HG02798 (cell line): ENCODE data around the gene NCAM2.

Source experiments
- ATAC-seq: cut with Tn5 transposase; IDR thresholded peaks from one replicate; pipeline ENCODE4 v1.9.1; 2021; ENCODE audit warnings: mild to moderate bottlenecking; ENCODE audit not compliant: unreplicated experiment, poor library complexity

The NCAM2 gene

GRCh38 chr21:21162786-21163185 is 164.6 kb downstream of the NCAM2 start:
- ATAC-seq, result no peak

- ATAC-seq, result peak; percentile 51
Measured at GRCh38 chr21:21163904-21164303, 165.7 kb downstream of the NCAM2 start.

DNA sequence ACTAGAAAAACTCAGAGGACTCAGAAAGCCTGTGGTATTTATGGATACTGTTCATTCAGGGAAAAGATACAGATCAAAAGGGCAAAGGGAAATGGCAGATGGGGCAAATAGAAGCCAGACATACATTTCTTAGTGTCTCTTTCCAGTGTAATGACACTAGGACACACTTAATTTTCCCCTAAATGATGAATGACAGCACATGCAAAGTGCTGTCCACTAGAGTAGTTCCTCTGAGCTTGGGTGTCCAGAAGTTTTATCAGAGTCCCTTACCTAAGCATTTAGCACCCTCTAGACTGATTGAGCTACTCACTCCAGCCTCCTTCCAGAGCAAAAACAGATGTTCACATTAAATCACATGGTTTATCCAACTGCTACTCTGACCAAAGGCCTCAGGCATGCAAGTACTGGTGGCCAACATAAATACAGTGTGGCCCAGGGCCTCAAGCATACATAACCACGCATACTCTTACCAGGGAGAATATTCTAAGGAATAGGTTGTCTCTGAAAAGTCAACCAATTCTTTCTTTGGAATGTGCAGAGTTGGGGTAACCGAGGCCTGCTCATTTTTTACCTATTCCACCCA is 166.9 kb downstream of the NCAM2 start:
- ATAC-seq, result no peak

- no peak for ATAC-seq
Measured at GRCh38 chr21:21174676-21175075, 176.5 kb downstream of the NCAM2 start.

DNA sequence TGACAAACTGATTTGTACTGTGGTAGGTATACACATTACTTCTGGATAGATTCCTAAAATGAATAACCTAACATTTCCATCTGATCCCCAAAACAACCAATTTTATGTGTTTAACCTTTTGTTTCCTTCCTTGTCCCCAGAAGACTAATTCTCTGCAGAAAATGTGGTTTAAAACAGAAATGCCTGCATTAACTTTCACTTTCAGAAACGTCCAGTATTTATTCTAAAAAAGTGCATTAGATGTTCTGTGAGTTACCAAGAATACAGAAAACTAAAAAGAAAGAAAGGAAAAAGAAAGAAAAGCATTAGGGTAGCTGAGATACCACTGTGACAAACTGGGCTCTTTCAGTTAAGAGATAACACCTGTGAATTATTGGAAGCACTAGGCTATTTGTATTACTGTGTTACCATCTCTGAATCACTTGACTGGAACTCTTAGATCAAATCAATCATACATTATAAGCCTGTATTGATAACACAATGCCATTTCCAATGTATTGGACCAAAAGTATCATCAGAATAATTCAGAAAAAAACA is 177.7 kb downstream of the NCAM2 start:
- no peak for ATAC-seq

- ATAC-seq, result no peak
Measured at GRCh38 chr21:21177353-21177986, 179.3 kb downstream of the NCAM2 start.

DNA sequence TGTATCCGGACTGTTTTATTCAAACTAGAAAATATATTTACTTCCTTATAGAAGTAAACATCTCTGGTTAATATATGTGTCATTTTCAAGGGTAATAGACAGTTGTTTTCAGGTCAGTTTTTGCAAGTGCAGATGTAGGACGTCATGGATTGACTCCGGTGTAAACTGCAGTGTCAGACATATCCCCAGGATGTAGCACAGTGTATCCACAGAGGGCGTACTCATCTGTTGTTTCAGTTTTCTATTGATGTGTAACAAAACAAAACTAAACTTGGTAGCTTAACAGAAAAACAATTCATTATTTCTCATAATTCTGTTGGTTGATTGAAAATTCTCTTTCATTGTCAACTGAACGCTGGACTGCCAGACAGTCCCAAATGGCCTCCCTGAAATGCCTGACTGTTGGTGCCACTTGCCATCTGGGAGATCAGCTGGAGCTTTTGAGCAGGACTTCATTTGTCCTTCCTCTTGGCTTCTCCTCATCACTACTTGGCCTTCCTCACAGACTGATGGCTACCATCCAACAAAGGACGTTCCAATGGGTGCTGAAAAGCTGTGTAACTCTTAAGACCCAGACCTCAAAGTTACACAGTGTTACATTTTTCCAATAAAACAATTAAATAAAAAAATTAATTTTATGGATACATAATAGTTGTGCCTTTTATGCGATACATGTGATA is 181.6 kb downstream of the NCAM2 start:
- ATAC-seq, result no peak

GRCh38 chr21:21182401-21183010 is 184.3 kb downstream of the NCAM2 start:
- ATAC-seq, result no peak

DNA sequence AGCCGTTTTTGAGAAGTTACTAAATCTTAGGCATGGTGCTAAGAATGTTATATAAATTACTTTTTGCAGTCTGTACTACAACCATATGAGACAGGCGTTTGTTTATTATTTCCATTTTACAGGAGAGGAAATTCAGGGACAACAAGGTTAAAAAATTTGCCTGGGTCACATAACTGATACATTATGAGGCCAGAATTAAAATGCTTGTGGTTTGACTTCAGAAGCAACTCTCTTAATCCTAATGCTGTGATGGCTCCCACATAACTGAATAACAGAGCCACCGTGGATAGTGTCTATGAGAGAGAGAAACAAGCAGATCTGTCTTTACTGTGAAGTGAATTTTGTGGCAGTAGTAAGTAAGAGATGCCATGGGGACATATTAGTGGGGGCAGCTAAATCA is 184.9 kb downstream of the NCAM2 start:
- no peak for ATAC-seq

GRCh38 chr21:21184771-21185528 is 186.7 kb downstream of the NCAM2 start:
- ATAC-seq, result no peak

- ATAC-seq, result no peak
Measured at GRCh38 chr21:21187579-21187978, 189.4 kb downstream of the NCAM2 start.

GRCh38 chr21:21188513-21189195 is 190.4 kb downstream of the NCAM2 start:
- ATAC-seq, result no peak

GRCh38 chr21:21195417-21195943 is 197.3 kb downstream of the NCAM2 start:
- no peak for ATAC-seq

GRCh38 chr21:21196087-21196486 is 197.9 kb downstream of the NCAM2 start:
- ATAC-seq, result no peak

DNA sequence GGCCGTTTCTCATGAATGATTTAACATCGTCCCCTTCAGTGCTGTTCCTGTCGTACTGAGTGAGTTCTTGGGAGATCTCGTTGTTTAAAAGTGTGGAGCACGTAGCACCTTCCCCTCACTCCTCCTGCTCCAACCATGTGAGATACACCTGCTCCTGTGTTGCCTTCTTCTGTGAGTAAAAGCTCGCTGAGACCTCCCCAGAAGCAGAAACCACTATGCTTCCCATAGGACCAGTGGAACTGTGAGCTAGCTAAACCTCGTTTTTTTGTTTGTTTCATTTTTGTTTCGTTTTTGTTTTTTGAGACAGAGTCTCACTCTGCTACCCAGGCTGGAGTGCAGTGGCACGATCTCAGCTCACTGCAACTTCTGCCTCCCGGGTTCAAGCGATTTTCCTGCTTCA is 198.6 kb downstream of the NCAM2 start:
- no peak for ATAC-seq

DNA sequence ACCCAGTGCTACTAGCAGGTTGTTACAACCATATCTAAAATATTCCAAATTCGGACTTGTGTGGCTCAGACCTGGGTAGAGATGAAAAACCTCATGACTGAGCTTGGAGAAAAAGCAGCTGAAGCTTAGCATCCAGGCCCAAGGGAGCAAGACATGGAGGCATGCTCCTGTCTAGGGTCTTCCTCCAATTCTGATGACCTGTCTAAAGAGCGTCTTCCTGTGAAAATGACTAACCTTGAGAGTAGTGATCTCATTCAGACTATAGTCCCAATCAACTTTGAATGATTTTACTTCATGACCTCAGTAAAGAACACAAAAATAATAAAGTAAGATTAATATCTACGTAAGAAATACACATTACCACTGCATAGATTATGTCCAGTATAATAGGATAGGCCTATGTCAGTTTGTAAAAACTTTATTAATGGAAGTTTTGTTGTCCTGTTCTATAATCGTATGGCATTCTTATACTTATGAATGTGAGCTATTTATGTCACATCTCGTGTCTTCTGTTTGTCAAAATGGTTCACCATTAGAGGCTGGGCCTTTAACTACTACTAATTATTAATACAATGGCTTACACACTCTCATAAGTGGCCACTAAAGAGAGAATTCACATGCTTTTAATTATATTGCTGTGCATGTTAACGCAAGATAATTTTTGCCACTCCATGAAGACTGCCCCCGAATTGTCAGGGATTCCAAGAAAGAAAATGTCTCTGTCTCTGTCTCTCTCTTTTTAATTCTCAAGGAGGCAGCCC is 201.3 kb downstream of the NCAM2 start:
- no peak for ATAC-seq

DNA sequence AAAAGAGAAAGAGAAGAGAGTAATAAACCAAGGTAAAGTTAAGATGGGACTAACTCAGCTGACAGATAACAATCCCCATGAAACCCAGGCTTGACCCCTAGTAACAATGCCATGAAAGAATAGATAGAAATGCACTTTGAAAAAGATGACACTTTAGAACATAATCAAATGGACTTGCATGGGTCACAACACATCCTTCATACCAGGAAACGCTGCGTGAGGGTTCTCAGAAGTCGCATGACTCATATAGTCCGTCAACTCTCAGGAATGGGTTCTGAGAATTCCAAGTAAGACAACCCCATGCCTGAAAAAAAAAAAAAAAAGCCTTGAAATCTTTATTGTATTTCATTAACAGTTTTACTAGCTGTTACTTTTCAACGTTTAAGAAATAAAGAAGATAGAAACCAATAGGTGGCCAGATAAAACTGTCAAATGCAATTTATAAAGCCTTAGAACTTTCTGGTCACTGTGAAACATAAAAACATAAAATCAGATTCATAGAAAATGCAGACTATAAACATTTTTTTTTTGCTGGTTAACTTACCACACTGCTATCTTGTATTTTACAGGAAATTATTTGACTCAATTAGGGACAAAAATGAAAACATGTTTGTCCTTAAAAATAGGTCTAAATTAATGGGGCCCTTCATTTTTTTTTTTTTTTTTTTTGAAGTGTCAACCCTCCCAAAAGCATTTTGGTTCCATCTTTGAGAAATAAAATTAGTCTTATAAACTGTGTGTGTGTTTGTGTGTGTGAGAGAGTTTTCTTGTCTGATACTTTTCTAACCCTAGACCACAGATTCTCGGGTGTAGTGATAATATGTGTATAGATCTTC is 202.1 kb downstream of the NCAM2 start:
- no peak for ATAC-seq
